HG02610 (cell line): ENCODE measurements around the gene SLC6A3.
"Not testable (repeated sequence)": the region's sequence is repeated elsewhere in the genome, so short reads cannot be mapped to it uniquely, and the experiment has no call there.

Experiments
- ATAC-seq: cut with Tn5 transposase; IDR thresholded peaks from one replicate; pipeline ENCODE4 v1.9.1; 2021; ENCODE audit warnings: mild to moderate bottlenecking, moderate library complexity; ENCODE audit not compliant: unreplicated experiment

Gene SLC6A3

GRCh38 chr5:1478271-1479035 lies 33.2 kb upstream of the SLC6A3 start:
- no peak for ATAC-seq

- no peak for ATAC-seq
Observed at GRCh38 chr5:1477341-1477740, 32.1 kb upstream of the SLC6A3 start.

GRCh38 chr5:1476967-1477310 lies 31.7 kb upstream of the SLC6A3 start:
- no peak for ATAC-seq

- no peak for ATAC-seq
Observed at GRCh38 chr5:1476181-1476966, 31.1 kb upstream of the SLC6A3 start.

GRCh38 chr5:1475544-1475900 lies 30.3 kb upstream of the SLC6A3 start:
- not testable (repeated sequence) for ATAC-seq

- no peak for ATAC-seq
Observed at GRCh38 chr5:1474866-1475543, 29.8 kb upstream of the SLC6A3 start.

- ATAC-seq: no peak
Observed at GRCh38 chr5:1474183-1474839, 29.1 kb upstream of the SLC6A3 start.

GRCh38 chr5:1473746-1474145 lies 28.5 kb upstream of the SLC6A3 start:
- no peak for ATAC-seq

GRCh38 chr5:1472964-1473628 lies 27.9 kb upstream of the SLC6A3 start:
- no peak for ATAC-seq

GRCh38 chr5:1471997-1472963 lies 27.0 kb upstream of the SLC6A3 start:
- ATAC-seq: no peak

GRCh38 chr5:1471240-1471853 lies 26.1 kb upstream of the SLC6A3 start:
- ATAC-seq: no peak

GRCh38 chr5:1470762-1471211 lies 25.5 kb upstream of the SLC6A3 start:
- ATAC-seq: no peak

- ATAC-seq: no peak
Observed at GRCh38 chr5:1468629-1469527, 23.6 kb upstream of the SLC6A3 start.

GRCh38 chr5:1468247-1468612 lies 23.0 kb upstream of the SLC6A3 start:
- ATAC-seq: no peak

GRCh38 chr5:1467341-1468246 lies 22.4 kb upstream of the SLC6A3 start:
- no peak for ATAC-seq

- no peak for ATAC-seq
Observed at GRCh38 chr5:1466631-1467265, 21.5 kb upstream of the SLC6A3 start.
